HG03045 (cell line): ENCODE data around the gene HINFP.
"Not testable (repeated sequence)": the region's sequence is repeated elsewhere in the genome, so short reads cannot be mapped to it uniquely, and the experiment has no call there.

Experiments used
- ATAC-seq: cut with Tn5 transposase; IDR thresholded peaks from one replicate; pipeline ENCODE4 v1.9.1; 2021; ENCODE audit warnings: mild to moderate bottlenecking, moderate library complexity; ENCODE audit not compliant: unreplicated experiment

Gene HINFP

GRCh38 chr11:119154178-119154577 lies 32.8 kb downstream of the HINFP start:
- no peak for ATAC-seq

- no peak for ATAC-seq
Measured at GRCh38 chr11:119155733-119156492, 34.5 kb downstream of the HINFP start.

GRCh38 chr11:119156496-119156895 lies 35.1 kb downstream of the HINFP start:
- no peak for ATAC-seq

- no peak for ATAC-seq
Measured at GRCh38 chr11:119157063-119157462, 35.7 kb downstream of the HINFP start.

GRCh38 chr11:119158467-119158866 lies 37.1 kb downstream of the HINFP start:
- no peak for ATAC-seq

GRCh38 chr11:119160151-119160550 lies 38.8 kb downstream of the HINFP start:
- no peak for ATAC-seq

- ATAC-seq, result no peak
Measured at GRCh38 chr11:119161871-119162270, 40.5 kb downstream of the HINFP start.

GRCh38 chr11:119166368-119167076 lies 45.1 kb downstream of the HINFP start:
- ATAC-seq, result no peak

- not testable (repeated sequence) for ATAC-seq
Measured at GRCh38 chr11:119167077-119167458, 45.7 kb downstream of the HINFP start.

- ATAC-seq, result no peak
Measured at GRCh38 chr11:119167933-119168332, 46.6 kb downstream of the HINFP start.

GRCh38 chr11:119168471-119169281 lies 47.3 kb downstream of the HINFP start, which contains the start of gene NLRX1:
TSS of gene NLRX1 (plus strand) at chr11:119168725. CDS start at chr11:119171404, 2,679 bp downstream.
- peak; percentile 88 for ATAC-seq

- peak; percentile 18 for ATAC-seq
Measured at GRCh38 chr11:119169282-119169719, 47.9 kb downstream of the HINFP start.

GRCh38 chr11:119172513-119172912 lies 51.1 kb downstream of the HINFP start:
- ATAC-seq, result no peak

GRCh38 chr11:119173453-119173852 lies 52.1 kb downstream of the HINFP start:
- no peak for ATAC-seq

GRCh38 chr11:119175493-119176077 lies 54.2 kb downstream of the HINFP start:
- ATAC-seq, result no peak

GRCh38 chr11:119178166-119178680 lies 56.8 kb downstream of the HINFP start:
- ATAC-seq, result no peak

GRCh38 chr11:119179342-119179741 lies 58.0 kb downstream of the HINFP start:
- ATAC-seq, result no peak

- no peak for ATAC-seq
Measured at GRCh38 chr11:119179983-119180382, 58.6 kb downstream of the HINFP start.

GRCh38 chr11:119180729-119181676 lies 59.6 kb downstream of the HINFP start:
- ATAC-seq, result no peak
